ENCODE data around the gene ACER3.
A peak's percentile ranks its signal among the peaks of the same experiment; 100 is the strongest.
"Not testable (repeated sequence)": the region's sequence is repeated elsewhere in the genome, so short reads cannot be mapped to it uniquely, and the experiment has no call there.

The ACER3 gene

GRCh38 chr11:76880314-76880713 is 19.6 kb downstream of the ACER3 start:
- DNase-seq = no peak

DNA sequence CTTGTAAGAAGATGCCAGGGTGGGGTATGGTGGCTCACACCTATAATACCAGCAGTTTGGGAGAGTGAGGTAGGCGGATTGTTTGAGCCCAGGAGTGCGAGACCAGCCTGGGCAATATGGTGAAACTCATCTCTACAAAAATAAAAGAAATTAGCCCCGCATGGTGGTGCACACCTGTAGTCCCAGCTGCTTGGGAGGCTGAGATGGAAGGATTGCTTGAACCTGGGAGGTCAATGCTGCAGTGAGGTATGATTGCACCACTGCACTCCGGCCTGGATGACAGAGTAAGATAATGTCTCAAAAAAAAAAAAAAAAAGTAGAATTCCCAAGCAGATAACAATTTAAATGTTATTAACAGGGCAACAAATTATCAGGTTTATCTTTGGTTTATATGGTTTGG is 20.2 kb downstream of the ACER3 start:
- no peak for DNase-seq

- no peak for DNase-seq
Observed at GRCh38 chr11:76885390-76886097, 24.8 kb downstream of the ACER3 start.

GRCh38 chr11:76888989-76889388 is 28.3 kb downstream of the ACER3 start:
- no peak for DNase-seq

DNA sequence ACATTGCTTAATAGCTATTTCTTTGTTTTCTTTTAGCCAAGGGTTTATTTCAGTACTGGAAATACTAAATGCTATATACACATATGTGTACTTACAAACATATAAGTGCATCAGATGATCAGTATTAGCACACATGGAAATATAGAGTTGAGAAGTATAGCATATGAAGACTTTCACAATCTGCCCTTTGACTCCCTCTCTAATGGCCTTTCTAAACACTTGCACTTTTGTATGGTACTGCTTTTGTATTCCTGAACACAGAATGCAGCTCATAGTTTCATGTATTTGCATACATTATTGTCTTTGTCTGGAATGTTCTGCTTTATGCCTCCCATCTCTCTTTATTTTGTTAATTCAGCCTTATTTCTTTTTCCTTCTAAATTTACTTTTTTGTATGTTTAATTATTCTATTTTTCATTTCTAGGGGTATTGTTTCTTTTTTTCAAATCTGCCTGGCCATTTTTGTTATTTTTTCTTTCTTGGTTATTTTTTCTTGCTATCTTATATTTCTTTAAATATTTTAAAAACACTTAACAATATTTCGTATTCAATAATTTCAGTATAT is 28.8 kb downstream of the ACER3 start:
- DNase-seq = no peak

- no peak for DNase-seq
Observed at GRCh38 chr11:76890329-76890728, 29.6 kb downstream of the ACER3 start.

- DNase-seq = no peak
Observed at GRCh38 chr11:76891285-76891684, 30.6 kb downstream of the ACER3 start.

DNA sequence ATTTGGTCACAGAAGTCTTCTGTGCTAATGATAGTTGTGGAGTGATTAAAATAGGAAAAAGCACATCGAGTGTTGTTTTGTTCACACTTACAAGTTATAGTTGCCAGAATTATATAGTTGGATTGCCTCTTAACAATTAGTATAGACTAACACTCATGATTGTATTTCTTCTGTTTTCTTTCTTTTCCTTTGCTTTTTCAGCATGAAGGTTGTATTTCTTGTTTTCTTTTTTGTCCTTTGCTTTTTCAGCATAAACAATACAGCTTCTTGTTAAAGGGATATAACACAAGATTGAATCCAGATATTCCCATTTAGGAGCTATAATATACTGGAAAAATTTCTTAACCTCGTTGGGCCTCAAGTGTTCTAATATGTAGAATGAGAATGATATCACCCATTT is 31.1 kb downstream of the ACER3 start:
- DNase-seq = no peak

GRCh38 chr11:76892306-76892705 is 31.6 kb downstream of the ACER3 start:
- DNase-seq = no peak

DNA sequence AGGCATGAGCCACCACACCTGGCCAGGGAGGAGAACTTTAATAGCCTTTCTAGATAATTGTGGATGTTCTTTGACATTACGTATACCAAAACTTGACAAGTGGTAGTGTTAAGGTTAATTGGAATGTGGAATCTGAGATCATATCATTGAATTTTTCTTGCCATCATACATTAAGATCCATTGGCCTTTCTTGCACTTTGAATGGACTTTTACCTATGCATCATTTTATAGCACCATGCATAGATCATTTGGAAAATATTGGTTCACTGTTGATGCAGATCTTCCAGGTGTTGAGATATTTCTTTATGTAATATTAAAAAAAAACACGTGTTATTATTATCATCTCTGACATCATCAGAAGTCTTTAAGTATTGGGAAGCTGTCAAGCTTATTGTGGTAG is 36.5 kb downstream of the ACER3 start:
- DNase-seq = no peak

- no peak for DNase-seq
Observed at GRCh38 chr11:76901144-76901543, 40.4 kb downstream of the ACER3 start.

DNA sequence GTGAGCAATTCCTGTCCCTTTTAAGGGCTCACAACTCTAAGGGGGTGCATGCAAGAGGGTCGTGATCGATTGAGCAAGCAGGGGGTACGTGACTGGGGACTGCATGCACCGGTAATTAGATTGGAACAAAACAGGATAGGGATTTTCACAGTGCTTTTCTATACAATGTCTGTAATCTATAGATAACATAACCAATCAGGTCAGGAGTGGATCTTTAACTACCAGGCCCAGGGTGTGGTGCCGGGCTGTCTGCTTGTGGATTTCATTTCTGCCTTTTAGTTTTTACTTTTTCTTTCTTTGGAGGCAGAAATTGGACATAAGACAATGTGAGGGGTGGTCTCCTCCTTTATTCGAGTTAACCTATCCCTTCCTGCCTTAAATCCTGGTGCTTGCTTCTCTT is 40.9 kb downstream of the ACER3 start:
- not testable (repeated sequence) for DNase-seq

DNA sequence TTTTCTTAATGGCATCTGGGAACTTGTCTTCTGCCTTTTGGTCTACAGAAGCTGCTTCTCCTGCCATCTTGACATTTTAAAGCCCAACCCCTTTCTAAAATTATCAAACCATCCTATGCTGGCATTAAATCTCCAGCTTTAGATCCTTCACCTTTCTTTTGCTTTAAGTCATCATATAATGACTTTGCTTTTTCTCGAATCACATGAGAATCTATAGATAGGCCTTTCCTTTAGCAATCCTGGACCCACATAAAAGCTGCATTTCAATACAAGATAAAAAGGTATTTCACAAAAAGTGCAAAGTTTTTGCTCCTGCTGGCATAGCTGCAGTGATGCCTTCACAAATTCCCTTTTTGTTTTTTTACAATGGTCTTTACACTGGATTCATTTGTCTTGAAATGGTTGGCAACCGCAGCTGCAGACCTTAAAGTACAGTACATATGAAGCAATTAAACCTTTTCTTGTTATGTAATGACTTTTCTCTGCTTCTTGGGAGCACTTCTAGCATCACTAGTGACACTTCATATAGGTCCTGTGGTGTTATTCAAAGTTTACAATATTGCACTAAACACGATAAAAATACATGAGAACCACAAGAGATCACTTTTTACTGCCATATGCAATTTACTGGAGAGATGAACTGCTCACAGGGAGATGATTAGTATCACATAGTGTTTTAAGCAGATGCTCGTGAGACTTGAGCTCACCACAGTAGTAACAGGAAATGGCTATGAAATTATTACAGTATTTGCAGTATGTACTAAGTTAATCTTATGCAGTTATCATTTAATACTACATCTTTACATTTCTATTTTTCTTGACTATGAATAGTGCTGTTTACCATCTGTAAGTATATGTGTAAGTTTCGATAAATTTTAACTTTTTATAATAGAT is 41.6 kb downstream of the ACER3 start:
- no peak for DNase-seq

GRCh38 chr11:76903325-76903724 is 42.6 kb downstream of the ACER3 start:
- no peak for DNase-seq

DNA sequence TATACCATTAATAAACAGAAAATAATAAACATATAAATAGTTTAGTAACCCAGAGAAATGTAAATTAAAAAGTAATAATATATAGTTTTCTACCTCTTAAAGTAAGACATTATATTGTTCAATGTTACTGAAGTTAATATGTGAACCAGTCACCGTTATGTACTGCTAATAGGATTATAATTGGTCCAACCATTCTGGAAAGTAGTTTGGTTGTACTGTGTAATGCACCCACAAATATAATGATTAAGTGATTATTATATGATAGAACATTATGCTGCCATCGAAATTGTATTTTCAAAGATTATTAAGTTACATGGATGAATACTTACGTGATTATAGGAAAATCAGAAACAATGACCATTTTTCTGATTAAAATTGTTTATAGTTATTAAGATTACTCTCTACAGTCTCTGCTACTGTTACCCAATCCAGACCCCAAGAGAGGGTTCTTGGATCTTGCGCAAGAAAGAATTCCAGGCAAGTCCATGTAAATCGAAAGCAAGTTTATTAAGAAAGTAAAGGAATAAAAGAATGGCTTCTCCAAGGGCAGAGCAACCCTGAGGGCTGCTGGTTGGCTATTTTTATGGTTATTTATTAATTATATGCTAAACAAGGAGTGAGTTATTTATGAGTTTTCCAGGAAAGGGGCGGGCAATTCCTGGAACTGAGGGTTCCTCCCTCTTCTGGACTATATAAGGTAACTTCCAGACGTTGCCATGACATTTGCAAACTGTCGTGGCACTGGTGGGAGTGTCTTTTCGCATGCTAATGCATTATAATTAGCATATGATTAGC is 50.1 kb downstream of the ACER3 start:
- no peak for DNase-seq

DNA sequence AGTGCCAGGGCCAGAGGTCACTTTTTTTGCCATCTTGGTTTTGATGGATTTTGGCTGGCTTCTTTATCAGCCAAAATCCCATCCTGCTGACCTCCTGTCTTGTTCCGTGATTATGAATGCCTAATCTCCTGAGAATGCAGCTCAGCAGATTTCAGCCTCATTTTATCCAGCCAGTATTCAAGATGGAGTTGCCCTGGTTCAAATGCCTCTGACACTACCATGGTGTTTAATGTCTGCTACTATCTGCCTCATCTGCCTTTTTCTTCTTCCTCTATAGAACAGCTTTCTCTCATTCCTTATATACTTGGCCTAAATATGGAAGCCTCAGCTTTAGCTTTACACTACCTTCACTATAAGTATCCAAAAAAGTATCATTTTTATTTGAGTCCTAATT is 50.7 kb downstream of the ACER3 start:
- DNase-seq = no peak

DNA sequence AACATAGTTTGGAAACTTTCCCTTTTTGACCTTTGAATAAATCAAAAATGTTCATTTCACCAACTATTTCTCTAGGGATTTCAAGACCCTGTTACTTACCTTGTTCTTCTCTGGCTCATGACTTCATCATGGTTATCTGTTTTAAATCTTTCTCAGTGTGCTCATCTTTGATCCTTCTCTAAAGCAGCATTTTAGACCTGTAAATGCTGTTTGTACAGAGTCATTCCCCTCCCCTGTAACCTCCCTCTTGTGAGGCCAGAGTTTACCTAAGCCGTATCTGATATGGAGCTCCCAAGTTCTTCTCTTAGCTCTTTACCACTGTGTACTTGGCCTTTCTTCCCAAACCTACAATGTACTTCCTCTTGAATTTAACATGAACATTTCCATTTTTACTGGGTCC is 56.0 kb downstream of the ACER3 start:
- no peak for DNase-seq

- peak; percentile 22 for DNase-seq
Observed at GRCh38 chr11:76918941-76919386, 58.2 kb downstream of the ACER3 start.

GRCh38 chr11:76919467-76919866 is 58.7 kb downstream of the ACER3 start:
- no peak for DNase-seq

GRCh38 chr11:76919887-76920746 is 59.4 kb downstream of the ACER3 start:
- peak; percentile 67 for DNase-seq

GRCh38 chr11:76927160-76927559 is 66.4 kb downstream of the ACER3 start:
- no peak for DNase-seq

GRCh38 chr11:76935042-76935441 is 74.3 kb downstream of the ACER3 start:
- DNase-seq = no peak
